HCT116 (cell line): ENCODE data around the gene ZNF568. TPM values are rescaled to one million over a fixed set of nuclear protein-coding genes. Genes with fewer than 3 reads are reported as not detected.

Experiments
- ATAC-seq: fragments of 200-7000 bp; cut with Tn5 transposase; 2 replicates; pipeline ENCODE4 v1.9.1; 2020; ENCODE audit warnings: mild to moderate bottlenecking, moderate library complexity
- BruUV-seq: library from RNA; stranded (reverse); fragments of 400-500 nt; replicated peaks from 2 replicates; lab custom pipeline; 2021; lab: Mats Ljungman, UMichigan
- CTCF ChIA-PET: fragments of 300-600 bp; sonication (Branson Sonifier 250); formaldehyde crosslinking; loops from one replicate; lab custom pipeline; 2021; ENCODE audit warnings: antibody characterized with exemption; lab: Charles Lee
- POLR2A ChIA-PET: fragments of 300-600, 350-600 bp; sonication (Branson Sonifier 250); formaldehyde crosslinking; loops from one replicate; lab custom pipeline; 2021; ENCODE audit warnings: antibody characterized with exemption; lab: Charles Lee
- RAD21 ChIA-PET, 2 experiments: fragments of 300-600 bp; sonication (Branson Sonifier 250); formaldehyde crosslinking; loops; one replicate each; lab custom pipeline; 2023; ENCODE audit warnings: low total read pairs in 2 of 2; ENCODE audit not compliant: uncharacterized antibody in 2 of 2, unreplicated experiment in 2 of 2, low non-redundant PET in 1 of 2; lab: Charles Lee
- DNase-seq: peaks from one replicate; pipeline ENCODE4 v3.0.0-alpha.2; 2010; ENCODE audit warnings: low read depth, low spot score
- H2AFZ ChIP-seq: fragments of 200-600 bp; shearing (Covaris generic), sonication (generic); 2 replicates; pipeline ENCODE4 v1.6.1; 2017; ENCODE audit warnings: low read depth, mixed run types, mixed read lengths, antibody characterized with exemption, low read length; ENCODE audit not compliant: poor library complexity, severe bottlenecking
- H3K27ac ChIP-seq: 2 replicates; pipeline ENCODE4 v1.5.1; 2012; ENCODE audit warnings: low read depth, low read length
- H3K27me3 ChIP-seq: fragments of 200-600 bp; sonication (generic); 2 replicates; pipeline ENCODE4 v1.6.1; 2016; ENCODE audit warnings: mixed run types, low read length, mixed read lengths; ENCODE audit not compliant: insufficient read depth
- H3K36me3 ChIP-seq, 2 experiments: fragments of 200-500 bp in 1 of 2; fragments of 200-600 bp in 1 of 2; sonication (Bioruptor generic) in 1 of 2; sonication (generic) in 1 of 2; 2 replicates each; pipeline versions ENCODE4 v1.5.1 to v1.6.1; 2014 to 2016; ENCODE audit warnings: low read length in 2 of 2, inconsistent platforms in 1 of 2, mixed read lengths in 1 of 2, mixed run types in 1 of 2; ENCODE audit not compliant: insufficient read depth in 2 of 2, control insufficient read depth in 1 of 2
- H3K4me1 ChIP-seq, 2 experiments: fragments of 200-600 bp in 1 of 2; sonication (generic) in 1 of 2; 2 replicates each; pipeline versions ENCODE4 v1.5.1 to v1.6.1; 2012 to 2017; ENCODE audit warnings: low read length in 2 of 2, inconsistent platforms in 1 of 2, mild to moderate bottlenecking in 1 of 2, mixed read lengths in 1 of 2, mixed run types in 1 of 2, moderate library complexity in 1 of 2; ENCODE audit not compliant: insufficient read depth in 2 of 2, control insufficient read depth in 1 of 2
- H3K4me2 ChIP-seq: fragments of 200-600 bp; sonication (generic); 2 replicates; pipeline ENCODE4 v1.6.1; 2017; ENCODE audit warnings: mixed run types, low read length, mixed read lengths
- H3K4me3 ChIP-seq, 2 experiments: fragments of 200-600 bp in 1 of 2; sonication (generic) in 1 of 2; replicated peaks in 1 of 2; 2 replicates each; pipeline ENCODE4 v1.5.1; 2011 to 2016; ENCODE audit warnings: low read length in 2 of 2, control low read depth in 1 of 2, low read depth in 1 of 2, mild to moderate bottlenecking in 1 of 2, mixed read lengths in 1 of 2, mixed run types in 1 of 2
- H3K79me2 ChIP-seq: fragments of 200-600 bp; sonication (generic); 2 replicates; pipeline ENCODE4 v1.6.1; 2017; ENCODE audit warnings: mild to moderate bottlenecking, mixed run types, low read length, moderate library complexity, mixed read lengths; ENCODE audit not compliant: insufficient read depth
- H3K9ac ChIP-seq: fragments of 200-600 bp; sonication (generic); 2 replicates; pipeline ENCODE4 v1.6.1; 2016; ENCODE audit warnings: low read length, mixed read lengths
- H3K9me2 ChIP-seq: fragments of 200-600 bp; sonication (generic), shearing (Covaris generic); 2 replicates; pipeline ENCODE4 v1.6.1; 2017; ENCODE audit warnings: mixed run types, mild to moderate bottlenecking, moderate library complexity; ENCODE audit not compliant: insufficient read depth
- H3K9me3 ChIP-seq, 2 experiments: fragments of 200-500 bp in 1 of 2; fragments of 200-600 bp in 1 of 2; sonication (Bioruptor generic) in 1 of 2; sonication (generic) in 1 of 2; 2 replicates each; pipeline ENCODE4 v1.6.1; 2014 to 2017; ENCODE audit warnings: low read length in 2 of 2, mixed read lengths in 2 of 2, inconsistent platforms in 1 of 2, low read depth in 1 of 2, mild to moderate bottlenecking in 1 of 2, mixed run types in 1 of 2, moderate library complexity in 1 of 2; ENCODE audit not compliant: control insufficient read depth in 1 of 2, insufficient read depth in 1 of 2
- H4K20me1 ChIP-seq: fragments of 200-600 bp; sonication (generic), shearing (Covaris generic); 2 replicates; pipeline ENCODE4 v1.6.1; 2017; ENCODE audit warnings: mixed run types, mild to moderate bottlenecking, moderate library complexity; ENCODE audit not compliant: insufficient read depth
- CBX3 ChIP-seq: IDR thresholded peaks from 2 replicates; pipeline ENCODE4 v1.6.1; 2012; ENCODE audit warnings: low read depth
- CEBPB ChIP-seq: IDR thresholded peaks from 2 replicates; pipeline ENCODE4 v1.6.1; 2012; ENCODE audit warnings: low read depth
- EGR1 ChIP-seq: IDR thresholded peaks from 2 replicates; pipeline ENCODE4 v1.6.1; 2012; ENCODE audit warnings: low read depth
- EZH2 ChIP-seq: fragments of 200-600 bp; sonication (generic); IDR thresholded peaks from 2 replicates; pipeline ENCODE4 v1.6.1; 2017; ENCODE audit warnings: antibody characterized with exemption, mixed run types
- FOSL1 ChIP-seq: IDR thresholded peaks from 2 replicates; pipeline ENCODE4 v1.6.1; 2012; ENCODE audit warnings: low read depth
- JUND ChIP-seq: IDR thresholded peaks from 2 replicates; pipeline ENCODE4 v1.6.1; 2012
- POLR2A ChIP-seq: IDR thresholded peaks from 2 replicates; pipeline ENCODE4 v1.7.0; 2011; ENCODE audit warnings: borderline replicate concordance; ENCODE audit not compliant: insufficient read depth, insufficient read length; ENCODE audit errors: extremely low read depth
- POLR2AphosphoS5 ChIP-seq: IDR thresholded peaks from 2 replicates; pipeline ENCODE4 v1.6.1; 2011; ENCODE audit warnings: mild to moderate bottlenecking, low read depth, low read length, moderate library complexity
- RAD21 ChIP-seq: IDR thresholded peaks from 2 replicates; pipeline ENCODE4 v1.6.1; 2012; ENCODE audit warnings: low read depth, mild to moderate bottlenecking
- SIN3A ChIP-seq: IDR thresholded peaks from 2 replicates; pipeline ENCODE4 v1.6.1; 2012; ENCODE audit warnings: low read depth
- SRF ChIP-seq: IDR thresholded peaks from 2 replicates; pipeline ENCODE4 v1.6.1; 2012; ENCODE audit warnings: low read depth
- TCF7L2 ChIP-seq: IDR thresholded peaks from 2 replicates; pipeline ENCODE4 v1.7.0; 2011; ENCODE audit warnings: borderline replicate concordance, inconsistent platforms; ENCODE audit not compliant: insufficient read depth, insufficient read length; ENCODE audit errors: extremely low read depth
- ZFX ChIP-seq: fragments of 450-650 bp; IDR thresholded peaks from 2 replicates; pipeline ENCODE4 v1.6.1; 2017
- intact Hi-C: fragments of 100-400 bp; cut with micrococcal nuclease; formaldehyde crosslinking; loops from 2 replicates; pipeline ENCODE4 v1.10.0; 2022
- total RNA-seq: library from RNA; stranded (reverse); gene quantifications from one replicate; pipeline ENCODE4 v1.2.1, GENCODE V29; 2021; ENCODE audit not compliant: unreplicated experiment
- TF ChIP-seq, protein P1 (sequence below): IDR thresholded peaks from 2 replicates; pipeline ENCODE4 v1.6.1; 2012
- TF ChIP-seq, protein P2 (sequence below), 3 experiments: fragments of 200-600 bp in 1 of 3; sonication (generic) in 1 of 3; IDR thresholded peaks in 2 of 3; conservative IDR thresholded peaks in 1 of 3; 2 replicates each; pipeline ENCODE4 v1.5.1; 2012 to 2017; ENCODE audit warnings: low read depth in 2 of 3, low read length in 2 of 3, antibody characterized with exemption in 1 of 3, borderline replicate concordance in 1 of 3, control low read depth in 1 of 3, mild to moderate bottlenecking in 1 of 3, mixed read lengths in 1 of 3, mixed run types in 1 of 3, moderate library complexity in 1 of 3; ENCODE audit not compliant: insufficient read depth in 1 of 3
- TF ChIP-seq, protein P3 (sequence below): IDR thresholded peaks from 2 replicates; pipeline ENCODE4 v1.6.1; 2012; ENCODE audit warnings: low read depth
- TF ChIP-seq, protein P4 (sequence below): IDR thresholded peaks from 2 replicates; pipeline ENCODE4 v1.6.1; 2012

Gene ZNF568
- total RNA-seq, 1 experiment from 2014 or later, result not detected

DNA sequence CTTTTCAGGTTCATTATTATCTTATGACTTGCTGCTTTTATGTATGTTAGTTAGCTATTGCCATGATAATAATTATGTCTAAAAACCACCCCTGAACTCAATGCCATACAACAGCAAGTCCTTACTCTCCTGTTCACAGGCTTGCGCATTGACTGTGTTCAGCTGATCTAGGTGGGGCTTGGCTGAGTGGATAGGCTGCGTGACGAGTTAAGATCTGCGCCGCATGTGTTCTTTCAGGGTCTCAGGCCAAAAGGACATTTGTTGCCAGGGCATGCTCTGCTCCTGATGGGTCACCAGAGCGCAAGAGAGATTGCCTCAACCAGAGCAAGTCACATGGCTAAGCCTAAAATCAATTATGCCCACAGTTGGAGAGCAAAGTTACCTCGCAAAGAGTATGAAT lies 859 bp downstream of the ZNF568 start:
- H3K27ac ChIP-seq, result no peak overlapping the region
- no TSS peak for BruUV-seq
- H3K27me3 ChIP-seq, result no peaks in the 10 kb centered on the region
- intact Hi-C loops, result no loop called here
- H3K36me3 ChIP-seq, result no peaks in the 10 kb centered on the region
- no peaks in the 10 kb centered on the region for H3K9me2 ChIP-seq
- H3K4me1 ChIP-seq, result no peaks in the 10 kb centered on the region
- H4K20me1 ChIP-seq, result no peaks in the 10 kb centered on the region
- no peaks in the 10 kb centered on the region for H3K79me2 ChIP-seq
- H3K9ac ChIP-seq, result no peak overlapping the region
- H3K4me3 ChIP-seq, result no peak overlapping the region
- TF ChIP-seq, protein P1, sequence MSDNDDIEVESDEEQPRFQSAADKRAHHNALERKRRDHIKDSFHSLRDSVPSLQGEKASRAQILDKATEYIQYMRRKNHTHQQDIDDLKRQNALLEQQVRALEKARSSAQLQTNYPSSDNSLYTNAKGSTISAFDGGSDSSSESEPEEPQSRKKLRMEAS, result no peak
- no peak for TF ChIP-seq SIN3A
- TF ChIP-seq, protein P2, sequence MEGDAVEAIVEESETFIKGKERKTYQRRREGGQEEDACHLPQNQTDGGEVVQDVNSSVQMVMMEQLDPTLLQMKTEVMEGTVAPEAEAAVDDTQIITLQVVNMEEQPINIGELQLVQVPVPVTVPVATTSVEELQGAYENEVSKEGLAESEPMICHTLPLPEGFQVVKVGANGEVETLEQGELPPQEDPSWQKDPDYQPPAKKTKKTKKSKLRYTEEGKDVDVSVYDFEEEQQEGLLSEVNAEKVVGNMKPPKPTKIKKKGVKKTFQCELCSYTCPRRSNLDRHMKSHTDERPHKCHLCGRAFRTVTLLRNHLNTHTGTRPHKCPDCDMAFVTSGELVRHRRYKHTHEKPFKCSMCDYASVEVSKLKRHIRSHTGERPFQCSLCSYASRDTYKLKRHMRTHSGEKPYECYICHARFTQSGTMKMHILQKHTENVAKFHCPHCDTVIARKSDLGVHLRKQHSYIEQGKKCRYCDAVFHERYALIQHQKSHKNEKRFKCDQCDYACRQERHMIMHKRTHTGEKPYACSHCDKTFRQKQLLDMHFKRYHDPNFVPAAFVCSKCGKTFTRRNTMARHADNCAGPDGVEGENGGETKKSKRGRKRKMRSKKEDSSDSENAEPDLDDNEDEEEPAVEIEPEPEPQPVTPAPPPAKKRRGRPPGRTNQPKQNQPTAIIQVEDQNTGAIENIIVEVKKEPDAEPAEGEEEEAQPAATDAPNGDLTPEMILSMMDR (IDR thresholded peaks at IDR 0.05 in 2 of 3, conservative IDR thresholded peaks at IDR 0.05 in 1 of 3; ENCODE audit: borderline replicate concordance in 1 of 3, insufficient read depth in 1 of 3, low read depth in 2 of 3, low read length in 2 of 3), result no peak
- TF ChIP-seq, protein P3, sequence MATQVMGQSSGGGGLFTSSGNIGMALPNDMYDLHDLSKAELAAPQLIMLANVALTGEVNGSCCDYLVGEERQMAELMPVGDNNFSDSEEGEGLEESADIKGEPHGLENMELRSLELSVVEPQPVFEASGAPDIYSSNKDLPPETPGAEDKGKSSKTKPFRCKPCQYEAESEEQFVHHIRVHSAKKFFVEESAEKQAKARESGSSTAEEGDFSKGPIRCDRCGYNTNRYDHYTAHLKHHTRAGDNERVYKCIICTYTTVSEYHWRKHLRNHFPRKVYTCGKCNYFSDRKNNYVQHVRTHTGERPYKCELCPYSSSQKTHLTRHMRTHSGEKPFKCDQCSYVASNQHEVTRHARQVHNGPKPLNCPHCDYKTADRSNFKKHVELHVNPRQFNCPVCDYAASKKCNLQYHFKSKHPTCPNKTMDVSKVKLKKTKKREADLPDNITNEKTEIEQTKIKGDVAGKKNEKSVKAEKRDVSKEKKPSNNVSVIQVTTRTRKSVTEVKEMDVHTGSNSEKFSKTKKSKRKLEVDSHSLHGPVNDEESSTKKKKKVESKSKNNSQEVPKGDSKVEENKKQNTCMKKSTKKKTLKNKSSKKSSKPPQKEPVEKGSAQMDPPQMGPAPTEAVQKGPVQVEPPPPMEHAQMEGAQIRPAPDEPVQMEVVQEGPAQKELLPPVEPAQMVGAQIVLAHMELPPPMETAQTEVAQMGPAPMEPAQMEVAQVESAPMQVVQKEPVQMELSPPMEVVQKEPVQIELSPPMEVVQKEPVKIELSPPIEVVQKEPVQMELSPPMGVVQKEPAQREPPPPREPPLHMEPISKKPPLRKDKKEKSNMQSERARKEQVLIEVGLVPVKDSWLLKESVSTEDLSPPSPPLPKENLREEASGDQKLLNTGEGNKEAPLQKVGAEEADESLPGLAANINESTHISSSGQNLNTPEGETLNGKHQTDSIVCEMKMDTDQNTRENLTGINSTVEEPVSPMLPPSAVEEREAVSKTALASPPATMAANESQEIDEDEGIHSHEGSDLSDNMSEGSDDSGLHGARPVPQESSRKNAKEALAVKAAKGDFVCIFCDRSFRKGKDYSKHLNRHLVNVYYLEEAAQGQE, result no peak
- TF ChIP-seq CEBPB, result no peak
- no peak for TF ChIP-seq EZH2
- TF ChIP-seq, protein P4, sequence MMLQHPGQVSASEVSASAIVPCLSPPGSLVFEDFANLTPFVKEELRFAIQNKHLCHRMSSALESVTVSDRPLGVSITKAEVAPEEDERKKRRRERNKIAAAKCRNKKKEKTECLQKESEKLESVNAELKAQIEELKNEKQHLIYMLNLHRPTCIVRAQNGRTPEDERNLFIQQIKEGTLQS, result no peak
- no peak for TF ChIP-seq SRF
- TF ChIP-seq TCF7L2, result no peak
- TF ChIP-seq EGR1, result no peak
- TF ChIP-seq ZFX, result no peak
- no peak for TF ChIP-seq RAD21
- TF ChIP-seq CBX3, result no peak
- TF ChIP-seq POLR2AphosphoS5, result no peak
- TF ChIP-seq FOSL1, result no peak
- no peak for TF ChIP-seq JUND
- no peak for TF ChIP-seq POLR2A
- TF ChIP-seq, all 23 proteins: peak for 0
- no peak overlapping the region for H3K4me2 ChIP-seq
- ChIA-PET RAD21 (no interaction called here), CTCF (no interaction called here), POLR2A (no interaction called here)
- ATAC-seq, result no peak
- no peak for DNase-seq
- no peak overlapping the region for H2AFZ ChIP-seq
- H3K9me3 ChIP-seq, result peaks cover 10 to 33% of the 10 kb centered on the region in 2 experiments; a peak in 2 of 4 replicates
